Ascending aorta (tissue), 2 donors: Measurements from ENCODE around the gene SVOPL. TPM values are rescaled to one million over a fixed set of nuclear protein-coding genes. Genes with fewer than 3 reads are reported as not detected.

Experiments used
- DNase-seq, 2 donors: peaks; one replicate each; pipeline ENCODE4 v3.0.0-alpha.2; 2019; ENCODE audit warnings: low spot score in 2 of 2
- H3K27ac ChIP-seq, 2 donors: fragments of 200-600 bp; sonication (generic); one replicate each; pipeline ENCODE4 v1.5.1; 2016 to 2017; ENCODE audit warnings: mild to moderate bottlenecking in 1 of 2
- H3K27me3 ChIP-seq: fragments of 200-600 bp; sonication (generic); one replicate; pipeline ENCODE4 v1.5.1; 2017
- H3K36me3 ChIP-seq, 2 donors: fragments of 200-600 bp; sonication (generic); one replicate each; pipeline ENCODE4 v1.5.1; 2016
- H3K4me1 ChIP-seq, 2 donors: fragments of 200-600 bp; sonication (generic); one replicate each; pipeline ENCODE4 v1.5.1; 2016 to 2017; ENCODE audit warnings: mild to moderate bottlenecking in 1 of 2
- H3K4me3 ChIP-seq, 2 donors: fragments of 200-600 bp; sonication (generic); one replicate each; pipeline ENCODE4 v1.5.1; 2016 to 2017; ENCODE audit warnings: mild to moderate bottlenecking in 1 of 2
- H3K9me3 ChIP-seq, 2 donors: fragments of 200-600 bp; sonication (generic); one replicate each; pipeline ENCODE4 v1.5.1; 2016
- CTCF ChIP-seq, 3 experiments: fragments of 200-600 bp in 2 of 3; fragments of 450-650 bp in 1 of 3; sonication (generic) in 2 of 3; IDR thresholded peaks; one replicate each; pipeline ENCODE4 v1.5.1; 2016 to 2019; ENCODE audit warnings: antibody characterized with exemption in 3 of 3, mild to moderate bottlenecking in 1 of 3, moderate library complexity in 1 of 3
- intact Hi-C: fragments of 100-400 bp; cut with DNase I; formaldehyde crosslinking; loops from one replicate; pipeline ENCODE4 v1.15.1; 2023
- total RNA-seq: library from RNA; depleted of rRNA; stranded (reverse); fragments of >200 nt; gene quantifications from one replicate; pipeline ENCODE4 v1.1.0, GENCODE V29; 2016

The SVOPL gene
- total RNA-seq, 1 donor from 2014 or later, result not detected

- no peak for TF ChIP-seq CTCF (IDR thresholded peaks at IDR 0.05)
- H3K4me3 ChIP-seq, result no peak overlapping the region
- DNase-seq, result no peak
- H3K36me3 ChIP-seq, result peaks cover 2 to 13% of the 10 kb centered on the region in 2 donors
- no peaks in the 10 kb centered on the region for H3K9me3 ChIP-seq
- H3K4me1 ChIP-seq, result no peaks in the 10 kb centered on the region
- no peak overlapping the region for H3K27ac ChIP-seq
- H3K27me3 ChIP-seq, result no peaks in the 10 kb centered on the region
- intact Hi-C loops, result no loop called here
Measured at GRCh38 chr7:138546064-138546619, 155.0 kb downstream of the SVOPL start.

GRCh38 chr7:138545123-138545522, 156.0 kb downstream of the SVOPL start:
- Histone ChIP-seq H3K9me3 (no peaks in the 10 kb centered on the region), H3K4me3 (no peak overlapping the region), H3K36me3 (peaks cover 0 to 17% of the 10 kb centered on the region in 2 donors), H3K27ac (no peak overlapping the region), H3K4me1 (no peaks in the 10 kb centered on the region), H3K27me3 (no peaks in the 10 kb centered on the region)
- intact Hi-C loops, result no loop called here
- no peak for TF ChIP-seq CTCF (IDR thresholded peaks at IDR 0.05)
- DNase-seq, result no peak

Other genes starting within 250 kb of the SVOPL start
- 2.3 TPM for gene TRIM24, start 241.1 kb downstream of the SVOPL start, total RNA-seq
- not detected for gene TMEM213, start 96.6 kb upstream of the SVOPL start, total RNA-seq
- gene ATP6V0A4, start 96.8 kb upstream of the SVOPL start, total RNA-seq, result not detected